ENCODE data around the gene ASIC5. TPM values are rescaled to one million over a fixed set of nuclear protein-coding genes. Genes with fewer than 3 reads are reported as not detected.
"Not testable (repeated sequence)": the region's sequence is repeated elsewhere in the genome, so short reads cannot be mapped to it uniquely, and the experiment has no call there.

ASIC5 gene
- polyA plus RNA-seq, 2 donors: not detected

DNA sequence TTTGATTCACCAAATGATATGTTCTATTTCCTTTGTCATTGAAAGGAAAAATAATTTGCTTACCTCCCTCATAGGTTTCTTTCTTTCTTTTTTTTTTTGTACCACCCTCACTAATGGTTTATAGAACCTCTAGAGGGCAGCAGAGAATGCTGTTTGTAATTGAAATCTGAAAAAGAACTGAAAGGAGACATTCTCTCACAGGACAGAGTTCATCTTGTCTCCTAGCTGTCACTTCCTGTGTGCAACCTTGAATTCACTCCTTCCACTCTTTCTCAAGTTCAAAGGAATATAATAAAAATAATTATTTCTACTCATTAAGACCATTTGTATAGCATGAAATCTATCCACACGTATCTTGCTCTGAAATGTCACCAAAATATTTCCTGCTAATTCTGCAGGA, 56.2 kb downstream of the ASIC5 start:
- Histone ChIP-seq H3K27ac (ENCODE audit: low read depth in 2 of 2, low read length in 1 of 2) (no peak overlapping the region), H3K4me3 (ENCODE audit: low read depth in 1 of 2, low read length in 2 of 2) (no peak overlapping the region), H3K9me3 (ENCODE audit: control insufficient read depth in 2 of 2, insufficient read depth in 1 of 2, low read depth in 1 of 2, low read length in 1 of 2) (no peaks in the 10 kb centered on the region), H3K4me1 (ENCODE audit: control insufficient read depth in 2 of 2, insufficient read depth in 2 of 2, low read length in 1 of 2) (no peaks in the 10 kb centered on the region), H3K36me3 (ENCODE audit: control insufficient read depth in 2 of 2, insufficient read depth in 2 of 2, low read length in 1 of 2) (no peaks in the 10 kb centered on the region), H3K27me3 (ENCODE audit: control insufficient read depth in 1 of 2, insufficient read depth in 2 of 2, low read length in 2 of 2) (no peaks in the 10 kb centered on the region)
- WGBS, 2 donors: 79 to 84% methylated on average over 1 of the region's 1 CpG

- 34 to 54% methylated on average over 1 of the region's 1 CpG for WGBS, 2 donors
- Histone ChIP-seq H3K36me3 (ENCODE audit: control insufficient read depth in 2 of 2, insufficient read depth in 2 of 2, low read length in 1 of 2) (no peaks in the 10 kb centered on the region), H3K27me3 (ENCODE audit: control insufficient read depth in 1 of 2, insufficient read depth in 2 of 2, low read length in 2 of 2) (no peaks in the 10 kb centered on the region), H3K9me3 (ENCODE audit: control insufficient read depth in 2 of 2, insufficient read depth in 1 of 2, low read depth in 1 of 2, low read length in 1 of 2) (no peaks in the 10 kb centered on the region), H3K27ac (ENCODE audit: low read depth in 2 of 2, low read length in 1 of 2) (no peak overlapping the region), H3K4me3 (ENCODE audit: low read depth in 1 of 2, low read length in 2 of 2) (no peak overlapping the region), H3K4me1 (ENCODE audit: control insufficient read depth in 2 of 2, insufficient read depth in 2 of 2, low read length in 1 of 2) (no peaks in the 10 kb centered on the region)
Observed at GRCh38 chr4:155807021-155807420, 59.1 kb downstream of the ASIC5 start.

DNA sequence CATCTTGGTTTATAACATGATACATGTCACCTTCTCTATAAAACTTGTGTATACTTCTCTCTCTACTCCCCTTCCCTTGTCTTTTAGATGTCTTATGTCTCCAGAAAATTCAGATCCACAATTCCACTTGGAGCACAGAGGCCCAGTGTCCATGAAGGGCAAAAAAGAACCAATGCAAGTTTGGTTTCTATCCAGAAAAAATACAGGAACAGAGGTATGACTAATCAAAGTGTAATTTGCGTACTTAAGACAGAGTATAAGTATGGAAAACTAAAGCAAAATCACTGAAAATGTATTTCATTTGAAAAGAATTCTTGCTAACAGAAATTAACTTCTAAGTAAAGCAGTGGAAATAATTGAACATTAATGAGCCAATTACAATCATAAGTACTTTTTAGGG, 61.1 kb downstream of the ASIC5 start:
- Histone ChIP-seq H3K27ac (ENCODE audit: low read depth in 2 of 2, low read length in 1 of 2) (no peak overlapping the region), H3K9me3 (ENCODE audit: control insufficient read depth in 2 of 2, insufficient read depth in 1 of 2, low read depth in 1 of 2, low read length in 1 of 2) (no peaks in the 10 kb centered on the region), H3K4me3 (ENCODE audit: low read depth in 1 of 2, low read length in 2 of 2) (no peak overlapping the region), H3K27me3 (ENCODE audit: control insufficient read depth in 1 of 2, insufficient read depth in 2 of 2, low read length in 2 of 2) (no peaks in the 10 kb centered on the region), H3K4me1 (ENCODE audit: control insufficient read depth in 2 of 2, insufficient read depth in 2 of 2, low read length in 1 of 2) (no peaks in the 10 kb centered on the region), H3K36me3 (ENCODE audit: control insufficient read depth in 2 of 2, insufficient read depth in 2 of 2, low read length in 1 of 2) (no peaks in the 10 kb centered on the region)
- WGBS, 2 donors: 84 to 91% methylated on average over 1 of the region's 1 CpG

DNA sequence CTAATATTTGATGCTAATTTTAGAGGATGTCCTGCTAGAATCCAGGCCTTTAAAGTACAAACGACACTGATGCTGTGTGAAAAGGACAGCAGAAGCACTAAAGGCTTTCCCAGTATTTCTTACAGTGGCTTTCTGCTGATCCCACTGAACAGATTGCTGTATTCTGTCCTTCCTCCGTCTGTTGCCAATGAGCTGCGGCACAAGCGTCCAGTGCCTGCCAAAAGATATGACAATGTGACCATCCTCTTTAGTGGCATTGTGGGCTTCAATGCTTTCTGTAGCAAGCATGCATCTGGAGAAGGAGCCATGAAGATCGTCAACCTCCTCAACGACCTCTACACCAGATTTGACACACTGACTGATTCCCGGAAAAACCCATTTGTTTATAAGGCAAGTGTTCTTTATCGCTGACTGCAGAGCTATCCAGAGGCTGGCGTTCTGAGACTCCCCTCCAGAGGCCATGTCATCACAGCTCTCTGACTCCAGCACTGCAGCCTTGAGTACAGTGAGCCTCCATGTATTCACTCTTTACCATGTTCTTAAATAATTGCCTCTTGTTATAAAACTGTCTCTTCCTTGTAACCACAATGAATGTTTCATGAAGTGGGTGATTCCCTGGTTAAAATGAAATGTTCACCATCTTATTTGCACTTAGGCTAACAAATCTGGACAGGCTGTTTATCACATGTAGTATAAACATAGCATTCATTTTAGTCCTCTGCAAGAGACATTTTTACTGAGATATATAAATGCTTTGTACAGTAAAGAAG, 63.7 kb downstream of the ASIC5 start:
- Histone ChIP-seq H3K27ac (ENCODE audit: low read depth in 2 of 2, low read length in 1 of 2) (no peak overlapping the region), H3K4me3 (ENCODE audit: low read depth in 1 of 2, low read length in 2 of 2) (no peak overlapping the region), H3K4me1 (ENCODE audit: control insufficient read depth in 2 of 2, insufficient read depth in 2 of 2, low read length in 1 of 2) (no peaks in the 10 kb centered on the region), H3K36me3 (ENCODE audit: control insufficient read depth in 2 of 2, insufficient read depth in 2 of 2, low read length in 1 of 2) (no peaks in the 10 kb centered on the region), H3K27me3 (ENCODE audit: control insufficient read depth in 1 of 2, insufficient read depth in 2 of 2, low read length in 2 of 2) (no peaks in the 10 kb centered on the region), H3K9me3 (ENCODE audit: control insufficient read depth in 2 of 2, insufficient read depth in 1 of 2, low read depth in 1 of 2, low read length in 1 of 2) (no peaks in the 10 kb centered on the region)
- 68 to 75% methylated on average over 9 of the region's 9 CpGs for WGBS, 2 donors

DNA sequence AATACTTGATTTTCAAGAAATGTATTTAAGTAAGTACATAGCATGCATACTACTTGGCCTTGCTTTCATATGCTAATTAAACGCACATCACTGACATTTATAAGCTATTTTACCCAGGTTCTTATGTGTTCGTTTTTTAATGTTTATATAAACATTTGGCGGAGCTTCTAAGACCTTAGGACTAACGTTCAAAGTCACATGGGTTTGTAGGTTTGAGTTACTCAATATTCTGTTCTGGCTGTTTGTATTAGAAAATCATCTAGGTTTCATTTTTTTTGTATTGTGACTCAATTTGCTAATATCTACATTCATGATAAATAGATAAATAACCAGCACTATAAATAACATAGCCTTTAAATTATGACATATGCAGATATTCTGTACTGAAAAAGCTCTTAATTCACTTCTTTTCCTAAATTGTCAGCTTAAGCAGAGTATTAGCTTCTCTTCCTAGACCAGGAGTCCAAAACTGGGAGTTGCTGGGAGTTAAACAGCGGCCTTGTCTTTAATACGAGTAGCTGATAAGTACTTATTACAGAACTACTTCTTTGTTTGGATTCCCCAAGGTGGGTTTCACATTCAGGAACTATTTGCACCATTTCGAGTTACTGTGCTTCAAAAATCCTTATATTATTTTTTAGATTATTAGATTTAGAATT, 65.3 kb downstream of the ASIC5 start:
- WGBS, 2 donors: 78 to 80% methylated on average over 7 of the region's 7 CpGs
- no peaks in the 10 kb centered on the region for H3K27me3 ChIP-seq (ENCODE audit: control insufficient read depth in 1 of 2, insufficient read depth in 2 of 2, low read length in 2 of 2)
- no peak overlapping the region for H3K27ac ChIP-seq (ENCODE audit: low read depth in 2 of 2, low read length in 1 of 2)
- H3K9me3 ChIP-seq (ENCODE audit: control insufficient read depth in 2 of 2, insufficient read depth in 1 of 2, low read depth in 1 of 2, low read length in 1 of 2): no peaks in the 10 kb centered on the region
- no peaks in the 10 kb centered on the region for H3K36me3 ChIP-seq (ENCODE audit: control insufficient read depth in 2 of 2, insufficient read depth in 2 of 2, low read length in 1 of 2)
- no peak overlapping the region for H3K4me3 ChIP-seq (ENCODE audit: low read depth in 1 of 2, low read length in 2 of 2)
- H3K4me1 ChIP-seq (ENCODE audit: control insufficient read depth in 2 of 2, insufficient read depth in 2 of 2, low read length in 1 of 2): no peaks in the 10 kb centered on the region

DNA sequence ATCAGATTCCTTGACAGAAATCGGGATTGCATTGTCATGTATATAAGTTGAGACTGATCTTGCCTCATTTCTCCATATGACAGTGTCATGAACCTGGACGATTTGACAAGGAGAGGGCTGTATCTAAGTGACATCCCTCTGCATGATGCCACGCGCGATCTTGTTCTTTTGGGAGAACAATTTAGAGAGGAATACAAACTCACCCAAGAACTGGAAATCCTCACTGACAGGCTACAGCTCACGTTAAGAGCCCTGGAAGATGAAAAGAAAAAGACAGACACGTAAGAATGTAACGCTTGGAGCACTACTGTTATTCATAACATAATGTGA, 66.3 kb downstream of the ASIC5 start:
- H3K36me3 ChIP-seq (ENCODE audit: control insufficient read depth in 2 of 2, insufficient read depth in 2 of 2, low read length in 1 of 2): no peaks in the 10 kb centered on the region
- no peaks in the 10 kb centered on the region for H3K27me3 ChIP-seq (ENCODE audit: control insufficient read depth in 1 of 2, insufficient read depth in 2 of 2, low read length in 2 of 2)
- H3K9me3 ChIP-seq (ENCODE audit: control insufficient read depth in 2 of 2, insufficient read depth in 1 of 2, low read depth in 1 of 2, low read length in 1 of 2): no peaks in the 10 kb centered on the region
- H3K4me1 ChIP-seq (ENCODE audit: control insufficient read depth in 2 of 2, insufficient read depth in 2 of 2, low read length in 1 of 2): no peaks in the 10 kb centered on the region
- no peak overlapping the region for H3K4me3 ChIP-seq (ENCODE audit: low read depth in 1 of 2, low read length in 2 of 2)
- 82 to 83% methylated on average over 8 of the region's 8 CpGs for WGBS, 2 donors
- no peak overlapping the region for H3K27ac ChIP-seq (ENCODE audit: low read depth in 2 of 2, low read length in 1 of 2)

DNA sequence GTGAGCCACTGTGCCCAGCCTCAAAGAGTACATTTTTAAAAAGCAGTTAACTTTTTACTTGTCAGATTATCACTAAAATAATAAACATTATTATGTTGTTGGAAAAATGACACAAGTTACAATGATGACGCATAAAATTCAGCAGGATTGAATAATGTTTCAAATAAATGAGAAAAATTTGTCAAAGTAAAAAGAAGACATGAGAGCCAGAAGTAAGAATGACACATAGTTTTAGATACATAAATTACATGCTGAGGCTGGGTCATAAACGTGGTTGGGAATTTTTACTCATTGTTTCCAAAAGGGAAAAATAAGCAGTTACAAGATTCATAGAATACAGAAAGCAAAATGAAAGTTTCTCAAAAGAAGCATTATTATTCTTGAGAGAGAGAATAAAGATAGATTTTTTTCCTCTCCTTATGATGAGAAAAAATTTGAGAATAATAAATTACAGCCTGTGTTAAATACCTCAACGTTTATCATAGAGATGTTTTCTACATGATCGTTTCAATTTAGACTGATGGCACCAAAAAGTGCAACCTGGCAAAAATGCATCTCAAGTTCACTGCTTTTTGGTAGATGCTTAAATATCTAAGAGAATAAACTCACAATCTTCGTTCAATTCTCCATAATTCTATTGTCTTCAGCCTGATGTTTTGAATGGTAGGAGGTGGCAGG, 66.8 kb downstream of the ASIC5 start:
- H3K36me3 ChIP-seq (ENCODE audit: control insufficient read depth in 2 of 2, insufficient read depth in 2 of 2, low read length in 1 of 2): no peaks in the 10 kb centered on the region
- H3K9me3 ChIP-seq (ENCODE audit: control insufficient read depth in 2 of 2, insufficient read depth in 1 of 2, low read depth in 1 of 2, low read length in 1 of 2): no peaks in the 10 kb centered on the region
- WGBS, 2 donors: 66 to 73% methylated on average over 5 of the region's 5 CpGs
- H3K4me1 ChIP-seq (ENCODE audit: control insufficient read depth in 2 of 2, insufficient read depth in 2 of 2, low read length in 1 of 2): no peaks in the 10 kb centered on the region
- H3K4me3 ChIP-seq (ENCODE audit: low read depth in 1 of 2, low read length in 2 of 2): no peak overlapping the region
- H3K27me3 ChIP-seq (ENCODE audit: control insufficient read depth in 1 of 2, insufficient read depth in 2 of 2, low read length in 2 of 2): no peaks in the 10 kb centered on the region
- no peak overlapping the region for H3K27ac ChIP-seq (ENCODE audit: low read depth in 2 of 2, low read length in 1 of 2)

DNA sequence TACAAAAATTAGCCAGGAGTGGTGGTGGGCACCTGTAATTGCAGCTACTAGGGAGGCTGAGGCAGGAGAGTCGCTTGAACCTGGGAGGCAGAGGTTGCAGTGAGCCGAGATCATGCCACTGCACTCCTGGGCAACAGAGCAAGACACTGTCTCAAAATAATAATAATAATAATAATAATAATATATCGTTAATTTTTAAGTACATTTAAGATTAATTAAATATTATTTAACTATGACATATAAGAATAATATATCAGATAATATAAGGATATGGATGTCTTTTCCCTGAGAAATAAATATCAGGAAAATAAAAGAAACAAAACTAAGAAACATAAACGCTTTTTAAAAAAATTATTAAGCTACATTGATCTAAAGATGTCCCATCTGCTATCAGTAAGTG, 68.5 kb downstream of the ASIC5 start:
- WGBS, 2 donors: 94 to 96% methylated on average over 4 of the region's 4 CpGs
- H3K4me3 ChIP-seq (ENCODE audit: low read depth in 1 of 2, low read length in 2 of 2); H3K9me3 ChIP-seq (ENCODE audit: control insufficient read depth in 2 of 2, insufficient read depth in 1 of 2, low read depth in 1 of 2, low read length in 1 of 2); H3K36me3 ChIP-seq (ENCODE audit: control insufficient read depth in 2 of 2, insufficient read depth in 2 of 2, low read length in 1 of 2); H3K27ac ChIP-seq (ENCODE audit: low read depth in 2 of 2, low read length in 1 of 2); H3K4me1 ChIP-seq (ENCODE audit: control insufficient read depth in 2 of 2, insufficient read depth in 2 of 2, low read length in 1 of 2); H3K27me3 ChIP-seq (ENCODE audit: control insufficient read depth in 1 of 2, insufficient read depth in 2 of 2, low read length in 2 of 2): not testable (repeated sequence)

- Histone ChIP-seq H3K4me1 (ENCODE audit: control insufficient read depth in 2 of 2, insufficient read depth in 2 of 2, low read length in 1 of 2) (no peaks in the 10 kb centered on the region), H3K27ac (ENCODE audit: low read depth in 2 of 2, low read length in 1 of 2) (no peak overlapping the region), H3K9me3 (ENCODE audit: control insufficient read depth in 2 of 2, insufficient read depth in 1 of 2, low read depth in 1 of 2, low read length in 1 of 2) (no peaks in the 10 kb centered on the region), H3K4me3 (ENCODE audit: low read depth in 1 of 2, low read length in 2 of 2) (no peak overlapping the region), H3K36me3 (ENCODE audit: control insufficient read depth in 2 of 2, insufficient read depth in 2 of 2, low read length in 1 of 2) (no peaks in the 10 kb centered on the region), H3K27me3 (ENCODE audit: control insufficient read depth in 1 of 2, insufficient read depth in 2 of 2, low read length in 2 of 2) (no peaks in the 10 kb centered on the region)
- 71 to 73% methylated on average over 3 of the region's 3 CpGs for WGBS, 2 donors
Observed at GRCh38 chr4:155795991-155796390, 70.1 kb downstream of the ASIC5 start.

Data from esophagus (tissue), 2 donors.